ENCODE data around the gene LGR5. TPM values are rescaled to one million over a fixed set of nuclear protein-coding genes. Genes with fewer than 3 reads are reported as not detected.

Gene LGR5
- total RNA-seq, 2 experiments from 2014 or later, result not detected

DNA sequence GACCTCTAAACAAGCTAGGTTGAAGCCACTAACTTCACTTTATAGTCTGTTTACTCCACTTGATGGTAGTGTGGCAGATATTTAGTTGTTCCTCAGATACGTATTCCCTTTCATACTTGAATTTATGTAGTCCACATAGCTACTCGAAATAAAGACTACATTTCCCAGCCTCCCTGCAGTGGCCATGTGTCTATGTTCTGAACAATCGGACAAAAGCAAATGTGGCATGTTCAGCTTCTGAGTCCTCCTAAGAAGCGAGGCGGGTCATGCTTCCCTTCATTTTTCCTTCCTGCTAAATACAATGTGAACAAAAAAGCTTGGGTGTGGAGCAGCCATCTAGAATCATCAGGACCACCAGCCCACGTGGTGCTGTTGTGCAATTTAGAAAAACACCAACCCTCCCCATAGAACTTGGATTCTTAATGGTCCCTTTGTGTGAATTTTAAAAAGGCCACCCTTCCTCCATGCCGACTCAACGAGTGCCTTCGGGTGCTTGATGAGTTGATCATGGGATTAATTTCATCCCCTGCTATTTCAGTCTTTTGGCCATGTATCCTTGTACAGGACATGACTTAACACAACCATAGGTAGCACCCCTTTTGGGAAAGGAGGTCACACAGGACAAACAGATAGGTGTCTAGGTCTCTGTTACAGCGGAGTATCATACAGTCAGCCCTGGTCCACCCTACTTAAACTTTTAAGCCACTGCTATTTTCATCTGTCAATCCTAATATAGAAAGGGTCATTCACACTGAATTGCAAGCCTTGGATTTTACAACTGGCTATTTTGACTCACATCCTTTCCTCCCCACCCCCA is 163.4 kb downstream of the LGR5 start:
- Mint-ChIP-seq H3K27me3 (no peaks in the 10 kb centered on the region), H3K4me1 (ENCODE audit: low read depth) (peaks cover 4% of the 10 kb centered on the region), H3K9me3 (no peaks in the 10 kb centered on the region), H3K36me3 (ENCODE audit: low read depth) (peaks cover 21% of the 10 kb centered on the region), H3K27ac (peak overlapping the region; percentile 33), H3K4me3 (no peak overlapping the region)
- no peaks in the 10 kb centered on the region for H3K27me3 ChIP-seq (ENCODE audit: control insufficient read depth in 1 of 2, insufficient read depth in 2 of 2, low read length in 2 of 2)
- ATAC-seq (ENCODE audit: poor library complexity) (no peak), DNase-seq (no peak)
- POLR2A ChIA-PET, result no interaction called here
- CTCF ChIA-PET, result no interaction called here
- H3K9me3 ChIP-seq (ENCODE audit: control insufficient read depth in 1 of 2, insufficient read depth in 1 of 2, low read length in 2 of 2), result no peaks in the 10 kb centered on the region
- TF ChIP-seq, protein P1, sequence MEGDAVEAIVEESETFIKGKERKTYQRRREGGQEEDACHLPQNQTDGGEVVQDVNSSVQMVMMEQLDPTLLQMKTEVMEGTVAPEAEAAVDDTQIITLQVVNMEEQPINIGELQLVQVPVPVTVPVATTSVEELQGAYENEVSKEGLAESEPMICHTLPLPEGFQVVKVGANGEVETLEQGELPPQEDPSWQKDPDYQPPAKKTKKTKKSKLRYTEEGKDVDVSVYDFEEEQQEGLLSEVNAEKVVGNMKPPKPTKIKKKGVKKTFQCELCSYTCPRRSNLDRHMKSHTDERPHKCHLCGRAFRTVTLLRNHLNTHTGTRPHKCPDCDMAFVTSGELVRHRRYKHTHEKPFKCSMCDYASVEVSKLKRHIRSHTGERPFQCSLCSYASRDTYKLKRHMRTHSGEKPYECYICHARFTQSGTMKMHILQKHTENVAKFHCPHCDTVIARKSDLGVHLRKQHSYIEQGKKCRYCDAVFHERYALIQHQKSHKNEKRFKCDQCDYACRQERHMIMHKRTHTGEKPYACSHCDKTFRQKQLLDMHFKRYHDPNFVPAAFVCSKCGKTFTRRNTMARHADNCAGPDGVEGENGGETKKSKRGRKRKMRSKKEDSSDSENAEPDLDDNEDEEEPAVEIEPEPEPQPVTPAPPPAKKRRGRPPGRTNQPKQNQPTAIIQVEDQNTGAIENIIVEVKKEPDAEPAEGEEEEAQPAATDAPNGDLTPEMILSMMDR (IDR thresholded peaks at IDR 0.05), result no peak
- intact Hi-C loops (cut with DNase I, micrococcal nuclease), result no loop called here
- no peak overlapping the region for H3K27ac ChIP-seq (ENCODE audit: low read depth in 1 of 2, low read length in 2 of 2)
- H3K4me1 ChIP-seq (ENCODE audit: insufficient read depth, low read length), result no peaks in the 10 kb centered on the region
- H3K36me3 ChIP-seq (ENCODE audit: insufficient read depth, low read length), result peaks cover 12% of the 10 kb centered on the region
- no peak overlapping the region for H3K4me3 ChIP-seq (ENCODE audit: low read length)

GRCh38 chr12:71605039-71605438 is 165.4 kb downstream of the LGR5 start:
- Mint-ChIP-seq H3K4me1 (ENCODE audit: low read depth) (peaks cover 17% of the 10 kb centered on the region), H3K27ac (peak overlapping the region; percentile 7), H3K9me3 (no peaks in the 10 kb centered on the region), H3K4me3 (no peak overlapping the region), H3K36me3 (ENCODE audit: low read depth) (peaks cover 38% of the 10 kb centered on the region), H3K27me3 (no peaks in the 10 kb centered on the region)
- Histone ChIP-seq H3K4me3 (ENCODE audit: low read length) (no peak overlapping the region), H3K27ac (ENCODE audit: low read depth in 1 of 2, low read length in 2 of 2) (no peak overlapping the region), H3K9me3 (ENCODE audit: control insufficient read depth in 1 of 2, insufficient read depth in 1 of 2, low read length in 2 of 2) (no peaks in the 10 kb centered on the region), H3K36me3 (ENCODE audit: insufficient read depth, low read length) (peaks cover 28% of the 10 kb centered on the region), H3K4me1 (ENCODE audit: insufficient read depth, low read length) (no peaks in the 10 kb centered on the region), H3K27me3 (ENCODE audit: control insufficient read depth in 1 of 2, insufficient read depth in 2 of 2, low read length in 2 of 2) (no peaks in the 10 kb centered on the region)
- intact Hi-C loops (cut with DNase I, micrococcal nuclease), result no loop called here
- ChIA-PET POLR2A (interaction anchor here (0.9 kb wide), 1 partner anchor 58 kb away, joined by 3 read pairs; no protein-coding TSS in a partner anchor), CTCF (interaction anchor here (0.8 kb wide), 1 partner anchor 32 kb away, joined by 3 read pairs; no protein-coding TSS in a partner anchor)
- no peak for ATAC-seq (ENCODE audit: poor library complexity)
- no peak for DNase-seq
- TF ChIP-seq, protein P1 (IDR thresholded peaks at IDR 0.05), result no peak

GRCh38 chr12:71607494-71608330 is 168.1 kb downstream of the LGR5 start:
- DNase-seq, result no peak
- no peak overlapping the region for H3K4me3 ChIP-seq (ENCODE audit: low read length)
- peaks cover 64% of the 10 kb centered on the region for H3K36me3 Mint-ChIP-seq (ENCODE audit: low read depth)
- TF ChIP-seq, protein P1 (IDR thresholded peaks at IDR 0.05), result no peak
- intact Hi-C loops (cut with DNase I, micrococcal nuclease), result no loop called here
- no peaks in the 10 kb centered on the region for H3K9me3 ChIP-seq (ENCODE audit: control insufficient read depth in 1 of 2, insufficient read depth in 1 of 2, low read length in 2 of 2)
- no peak overlapping the region for H3K27ac ChIP-seq (ENCODE audit: low read depth in 1 of 2, low read length in 2 of 2)
- no peaks in the 10 kb centered on the region for H3K9me3 Mint-ChIP-seq
- H3K27ac Mint-ChIP-seq, result peak overlapping the region; percentile 79
- peaks cover 41% of the 10 kb centered on the region for H3K4me1 Mint-ChIP-seq (ENCODE audit: low read depth)
- CTCF ChIA-PET, result interaction anchor here (1.2 kb wide), 1 partner anchor 29 kb away, joined by 3 read pairs; no protein-coding TSS in a partner anchor
- H3K27me3 Mint-ChIP-seq, result no peaks in the 10 kb centered on the region
- no peak overlapping the region for H3K4me3 Mint-ChIP-seq
- H3K36me3 ChIP-seq (ENCODE audit: insufficient read depth, low read length), result peaks cover 52% of the 10 kb centered on the region
- no peaks in the 10 kb centered on the region for H3K4me1 ChIP-seq (ENCODE audit: insufficient read depth, low read length)
- no peak for ATAC-seq (ENCODE audit: poor library complexity)
- no peaks in the 10 kb centered on the region for H3K27me3 ChIP-seq (ENCODE audit: control insufficient read depth in 1 of 2, insufficient read depth in 2 of 2, low read length in 2 of 2)
- POLR2A ChIA-PET, result no interaction called here

All from CD4-positive, alpha-beta T cell (primary cell).